Middle frontal gyrus (tissue), 1 donor: ENCODE data around the gene FBXO2.

Source experiments
- DNase-seq: peaks from one replicate; pipeline ENCODE4 v3.0.0-alpha.2; 2015; ENCODE audit warnings: low spot score; ENCODE audit errors: extremely low spot score

The FBXO2 gene

GRCh38 chr1:11653861-11654136 lies 430 bp downstream of the FBXO2 start:
- DNase-seq: no peak

GRCh38 chr1:11653101-11653860 lies 948 bp downstream of the FBXO2 start:
- DNase-seq: no peak

GRCh38 chr1:11652203-11652780 lies 1.9 kb downstream of the FBXO2 start:
- DNase-seq: no peak

GRCh38 chr1:11651017-11651416 lies 3.2 kb downstream of the FBXO2 start:
- no peak for DNase-seq

GRCh38 chr1:11650331-11650991 lies 3.8 kb downstream of the FBXO2 start:
- DNase-seq: peak; percentile 61

GRCh38 chr1:11649624-11650330 lies 4.5 kb downstream of the FBXO2 start:
- DNase-seq: no peak

GRCh38 chr1:11649237-11649623 lies 5.0 kb downstream of the FBXO2 start:
- DNase-seq: no peak

GRCh38 chr1:11648732-11649158 lies 5.5 kb downstream of the FBXO2 start:
- no peak for DNase-seq

- peak; percentile 87 for DNase-seq
Observed at GRCh38 chr1:11648039-11648438, 6.2 kb downstream of the FBXO2 start.

GRCh38 chr1:11647333-11647732 lies 6.9 kb downstream of the FBXO2 start:
- no peak for DNase-seq

GRCh38 chr1:11646317-11646716 lies 7.9 kb downstream of the FBXO2 start:
- no peak for DNase-seq

GRCh38 chr1:11645670-11646265 lies 8.5 kb downstream of the FBXO2 start:
- DNase-seq: peak; percentile 66

- DNase-seq: no peak
Observed at GRCh38 chr1:11645270-11645669, 9.0 kb downstream of the FBXO2 start.

GRCh38 chr1:11643782-11644181 lies 10.4 kb downstream of the FBXO2 start:
- no peak for DNase-seq

- peak; percentile 59 for DNase-seq
Observed at GRCh38 chr1:11642418-11643017, 11.7 kb downstream of the FBXO2 start.

GRCh38 chr1:11641776-11642305 lies 12.4 kb downstream of the FBXO2 start:
- no peak for DNase-seq

- DNase-seq: no peak
Observed at GRCh38 chr1:11640944-11641343, 13.3 kb downstream of the FBXO2 start.

GRCh38 chr1:11640101-11640500 lies 14.1 kb downstream of the FBXO2 start:
- no peak for DNase-seq

- no peak for DNase-seq
Observed at GRCh38 chr1:11639372-11639771, 14.9 kb downstream of the FBXO2 start.

GRCh38 chr1:11638121-11638520 lies 16.1 kb downstream of the FBXO2 start:
- no peak for DNase-seq
